HL-60 (cell line): ENCODE results near the gene SLC23A2.

Experiments used
- GABPA ChIP-seq: IDR thresholded peaks from 2 replicates; pipeline ENCODE4 v1.6.1; 2012; ENCODE audit warnings: low read depth
- POLR2AphosphoS5 ChIP-seq: IDR thresholded peaks from 2 replicates; pipeline ENCODE4 v1.6.1; 2012; ENCODE audit warnings: low read depth
- SPI1 ChIP-seq: IDR thresholded peaks from 2 replicates; pipeline ENCODE4 v1.6.1; 2012; ENCODE audit warnings: low read depth, mild to moderate bottlenecking, borderline replicate concordance
- TF ChIP-seq, protein P1 (sequence below): IDR thresholded peaks from one replicate; pipeline ENCODE4 v1.5.1; 2011; ENCODE audit warnings: low read length, control low read depth, inconsistent platforms; ENCODE audit not compliant: insufficient read depth
- TF ChIP-seq, protein P2 (sequence below): IDR thresholded peaks from 2 replicates; pipeline ENCODE4 v1.6.1; 2012; ENCODE audit warnings: low read depth; ENCODE audit not compliant: insufficient replicate concordance

DNA sequence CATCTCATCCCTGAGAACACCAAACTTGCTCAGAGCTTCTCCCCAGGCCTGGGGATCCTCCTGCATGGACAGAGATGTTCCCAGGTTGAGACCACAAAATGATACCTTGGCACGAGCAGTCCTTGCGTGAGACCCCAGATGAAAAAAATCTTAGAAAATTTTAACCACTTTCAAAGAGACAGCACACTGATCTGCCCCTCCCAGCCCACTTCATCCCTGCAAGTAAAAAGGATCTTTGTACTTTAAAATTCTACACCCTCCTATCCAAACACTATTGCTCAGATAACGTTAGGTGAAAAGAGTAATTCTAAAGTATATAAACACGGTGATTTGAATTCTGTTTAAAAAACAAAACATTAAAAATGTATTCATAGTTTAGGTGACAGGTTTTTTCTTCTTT is 98.5 kb downstream of the SLC23A2 start:
- no peak for TF ChIP-seq SPI1
- TF ChIP-seq, protein P1, sequence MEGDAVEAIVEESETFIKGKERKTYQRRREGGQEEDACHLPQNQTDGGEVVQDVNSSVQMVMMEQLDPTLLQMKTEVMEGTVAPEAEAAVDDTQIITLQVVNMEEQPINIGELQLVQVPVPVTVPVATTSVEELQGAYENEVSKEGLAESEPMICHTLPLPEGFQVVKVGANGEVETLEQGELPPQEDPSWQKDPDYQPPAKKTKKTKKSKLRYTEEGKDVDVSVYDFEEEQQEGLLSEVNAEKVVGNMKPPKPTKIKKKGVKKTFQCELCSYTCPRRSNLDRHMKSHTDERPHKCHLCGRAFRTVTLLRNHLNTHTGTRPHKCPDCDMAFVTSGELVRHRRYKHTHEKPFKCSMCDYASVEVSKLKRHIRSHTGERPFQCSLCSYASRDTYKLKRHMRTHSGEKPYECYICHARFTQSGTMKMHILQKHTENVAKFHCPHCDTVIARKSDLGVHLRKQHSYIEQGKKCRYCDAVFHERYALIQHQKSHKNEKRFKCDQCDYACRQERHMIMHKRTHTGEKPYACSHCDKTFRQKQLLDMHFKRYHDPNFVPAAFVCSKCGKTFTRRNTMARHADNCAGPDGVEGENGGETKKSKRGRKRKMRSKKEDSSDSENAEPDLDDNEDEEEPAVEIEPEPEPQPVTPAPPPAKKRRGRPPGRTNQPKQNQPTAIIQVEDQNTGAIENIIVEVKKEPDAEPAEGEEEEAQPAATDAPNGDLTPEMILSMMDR, result no peak
- TF ChIP-seq POLR2AphosphoS5, result no peak
- TF ChIP-seq, protein P2, sequence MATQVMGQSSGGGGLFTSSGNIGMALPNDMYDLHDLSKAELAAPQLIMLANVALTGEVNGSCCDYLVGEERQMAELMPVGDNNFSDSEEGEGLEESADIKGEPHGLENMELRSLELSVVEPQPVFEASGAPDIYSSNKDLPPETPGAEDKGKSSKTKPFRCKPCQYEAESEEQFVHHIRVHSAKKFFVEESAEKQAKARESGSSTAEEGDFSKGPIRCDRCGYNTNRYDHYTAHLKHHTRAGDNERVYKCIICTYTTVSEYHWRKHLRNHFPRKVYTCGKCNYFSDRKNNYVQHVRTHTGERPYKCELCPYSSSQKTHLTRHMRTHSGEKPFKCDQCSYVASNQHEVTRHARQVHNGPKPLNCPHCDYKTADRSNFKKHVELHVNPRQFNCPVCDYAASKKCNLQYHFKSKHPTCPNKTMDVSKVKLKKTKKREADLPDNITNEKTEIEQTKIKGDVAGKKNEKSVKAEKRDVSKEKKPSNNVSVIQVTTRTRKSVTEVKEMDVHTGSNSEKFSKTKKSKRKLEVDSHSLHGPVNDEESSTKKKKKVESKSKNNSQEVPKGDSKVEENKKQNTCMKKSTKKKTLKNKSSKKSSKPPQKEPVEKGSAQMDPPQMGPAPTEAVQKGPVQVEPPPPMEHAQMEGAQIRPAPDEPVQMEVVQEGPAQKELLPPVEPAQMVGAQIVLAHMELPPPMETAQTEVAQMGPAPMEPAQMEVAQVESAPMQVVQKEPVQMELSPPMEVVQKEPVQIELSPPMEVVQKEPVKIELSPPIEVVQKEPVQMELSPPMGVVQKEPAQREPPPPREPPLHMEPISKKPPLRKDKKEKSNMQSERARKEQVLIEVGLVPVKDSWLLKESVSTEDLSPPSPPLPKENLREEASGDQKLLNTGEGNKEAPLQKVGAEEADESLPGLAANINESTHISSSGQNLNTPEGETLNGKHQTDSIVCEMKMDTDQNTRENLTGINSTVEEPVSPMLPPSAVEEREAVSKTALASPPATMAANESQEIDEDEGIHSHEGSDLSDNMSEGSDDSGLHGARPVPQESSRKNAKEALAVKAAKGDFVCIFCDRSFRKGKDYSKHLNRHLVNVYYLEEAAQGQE, result no peak
- no peak for TF ChIP-seq GABPA
